Measurements from ENCODE around the gene GSTM3. TPM values are rescaled to one million over a fixed set of nuclear protein-coding genes. Genes with fewer than 3 reads are reported as not detected.

The GSTM3 gene
- total and polyA plus RNA-seq, 9 of the 15 experiments (the other 6 are each of a cell fraction or from before 2014, with no cell fraction given), result 3.9 to 24.5 (median 9.4) TPM

DNA sequence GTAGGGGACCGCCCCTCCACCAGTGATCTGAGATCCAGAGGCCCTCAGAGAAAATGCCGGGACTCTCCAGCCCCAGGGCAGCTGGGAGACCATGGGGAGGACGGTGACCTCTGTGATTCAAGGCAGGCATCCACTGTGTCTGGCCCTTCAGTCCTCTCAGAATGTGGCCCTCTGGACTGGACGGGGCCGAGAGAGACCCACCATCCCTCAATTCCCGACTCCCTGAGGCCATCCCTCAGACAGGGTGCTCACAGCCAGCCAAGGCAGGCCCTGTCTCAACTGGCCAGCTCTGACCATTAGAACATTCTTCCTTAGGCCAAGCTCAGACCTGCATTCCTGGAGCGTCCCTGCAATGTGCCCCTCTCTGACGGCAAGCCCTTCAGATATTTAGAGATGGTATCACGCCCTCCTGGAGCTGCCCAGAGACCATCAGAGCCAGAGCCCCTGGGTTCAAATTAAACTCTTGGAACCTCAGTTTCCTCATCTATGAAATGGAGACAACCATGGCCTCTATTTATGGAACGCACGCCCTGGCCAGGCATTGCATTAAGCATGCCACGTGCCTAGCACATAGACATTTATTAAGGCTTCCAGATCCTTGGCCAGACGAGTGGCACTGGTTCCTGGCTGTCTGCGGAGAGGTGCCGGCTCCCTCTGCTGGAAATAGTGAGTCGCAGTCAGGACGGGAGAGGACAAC is 32.5 kb upstream of the GSTM3 start (continued):
- TF ChIP-seq, protein P1, sequence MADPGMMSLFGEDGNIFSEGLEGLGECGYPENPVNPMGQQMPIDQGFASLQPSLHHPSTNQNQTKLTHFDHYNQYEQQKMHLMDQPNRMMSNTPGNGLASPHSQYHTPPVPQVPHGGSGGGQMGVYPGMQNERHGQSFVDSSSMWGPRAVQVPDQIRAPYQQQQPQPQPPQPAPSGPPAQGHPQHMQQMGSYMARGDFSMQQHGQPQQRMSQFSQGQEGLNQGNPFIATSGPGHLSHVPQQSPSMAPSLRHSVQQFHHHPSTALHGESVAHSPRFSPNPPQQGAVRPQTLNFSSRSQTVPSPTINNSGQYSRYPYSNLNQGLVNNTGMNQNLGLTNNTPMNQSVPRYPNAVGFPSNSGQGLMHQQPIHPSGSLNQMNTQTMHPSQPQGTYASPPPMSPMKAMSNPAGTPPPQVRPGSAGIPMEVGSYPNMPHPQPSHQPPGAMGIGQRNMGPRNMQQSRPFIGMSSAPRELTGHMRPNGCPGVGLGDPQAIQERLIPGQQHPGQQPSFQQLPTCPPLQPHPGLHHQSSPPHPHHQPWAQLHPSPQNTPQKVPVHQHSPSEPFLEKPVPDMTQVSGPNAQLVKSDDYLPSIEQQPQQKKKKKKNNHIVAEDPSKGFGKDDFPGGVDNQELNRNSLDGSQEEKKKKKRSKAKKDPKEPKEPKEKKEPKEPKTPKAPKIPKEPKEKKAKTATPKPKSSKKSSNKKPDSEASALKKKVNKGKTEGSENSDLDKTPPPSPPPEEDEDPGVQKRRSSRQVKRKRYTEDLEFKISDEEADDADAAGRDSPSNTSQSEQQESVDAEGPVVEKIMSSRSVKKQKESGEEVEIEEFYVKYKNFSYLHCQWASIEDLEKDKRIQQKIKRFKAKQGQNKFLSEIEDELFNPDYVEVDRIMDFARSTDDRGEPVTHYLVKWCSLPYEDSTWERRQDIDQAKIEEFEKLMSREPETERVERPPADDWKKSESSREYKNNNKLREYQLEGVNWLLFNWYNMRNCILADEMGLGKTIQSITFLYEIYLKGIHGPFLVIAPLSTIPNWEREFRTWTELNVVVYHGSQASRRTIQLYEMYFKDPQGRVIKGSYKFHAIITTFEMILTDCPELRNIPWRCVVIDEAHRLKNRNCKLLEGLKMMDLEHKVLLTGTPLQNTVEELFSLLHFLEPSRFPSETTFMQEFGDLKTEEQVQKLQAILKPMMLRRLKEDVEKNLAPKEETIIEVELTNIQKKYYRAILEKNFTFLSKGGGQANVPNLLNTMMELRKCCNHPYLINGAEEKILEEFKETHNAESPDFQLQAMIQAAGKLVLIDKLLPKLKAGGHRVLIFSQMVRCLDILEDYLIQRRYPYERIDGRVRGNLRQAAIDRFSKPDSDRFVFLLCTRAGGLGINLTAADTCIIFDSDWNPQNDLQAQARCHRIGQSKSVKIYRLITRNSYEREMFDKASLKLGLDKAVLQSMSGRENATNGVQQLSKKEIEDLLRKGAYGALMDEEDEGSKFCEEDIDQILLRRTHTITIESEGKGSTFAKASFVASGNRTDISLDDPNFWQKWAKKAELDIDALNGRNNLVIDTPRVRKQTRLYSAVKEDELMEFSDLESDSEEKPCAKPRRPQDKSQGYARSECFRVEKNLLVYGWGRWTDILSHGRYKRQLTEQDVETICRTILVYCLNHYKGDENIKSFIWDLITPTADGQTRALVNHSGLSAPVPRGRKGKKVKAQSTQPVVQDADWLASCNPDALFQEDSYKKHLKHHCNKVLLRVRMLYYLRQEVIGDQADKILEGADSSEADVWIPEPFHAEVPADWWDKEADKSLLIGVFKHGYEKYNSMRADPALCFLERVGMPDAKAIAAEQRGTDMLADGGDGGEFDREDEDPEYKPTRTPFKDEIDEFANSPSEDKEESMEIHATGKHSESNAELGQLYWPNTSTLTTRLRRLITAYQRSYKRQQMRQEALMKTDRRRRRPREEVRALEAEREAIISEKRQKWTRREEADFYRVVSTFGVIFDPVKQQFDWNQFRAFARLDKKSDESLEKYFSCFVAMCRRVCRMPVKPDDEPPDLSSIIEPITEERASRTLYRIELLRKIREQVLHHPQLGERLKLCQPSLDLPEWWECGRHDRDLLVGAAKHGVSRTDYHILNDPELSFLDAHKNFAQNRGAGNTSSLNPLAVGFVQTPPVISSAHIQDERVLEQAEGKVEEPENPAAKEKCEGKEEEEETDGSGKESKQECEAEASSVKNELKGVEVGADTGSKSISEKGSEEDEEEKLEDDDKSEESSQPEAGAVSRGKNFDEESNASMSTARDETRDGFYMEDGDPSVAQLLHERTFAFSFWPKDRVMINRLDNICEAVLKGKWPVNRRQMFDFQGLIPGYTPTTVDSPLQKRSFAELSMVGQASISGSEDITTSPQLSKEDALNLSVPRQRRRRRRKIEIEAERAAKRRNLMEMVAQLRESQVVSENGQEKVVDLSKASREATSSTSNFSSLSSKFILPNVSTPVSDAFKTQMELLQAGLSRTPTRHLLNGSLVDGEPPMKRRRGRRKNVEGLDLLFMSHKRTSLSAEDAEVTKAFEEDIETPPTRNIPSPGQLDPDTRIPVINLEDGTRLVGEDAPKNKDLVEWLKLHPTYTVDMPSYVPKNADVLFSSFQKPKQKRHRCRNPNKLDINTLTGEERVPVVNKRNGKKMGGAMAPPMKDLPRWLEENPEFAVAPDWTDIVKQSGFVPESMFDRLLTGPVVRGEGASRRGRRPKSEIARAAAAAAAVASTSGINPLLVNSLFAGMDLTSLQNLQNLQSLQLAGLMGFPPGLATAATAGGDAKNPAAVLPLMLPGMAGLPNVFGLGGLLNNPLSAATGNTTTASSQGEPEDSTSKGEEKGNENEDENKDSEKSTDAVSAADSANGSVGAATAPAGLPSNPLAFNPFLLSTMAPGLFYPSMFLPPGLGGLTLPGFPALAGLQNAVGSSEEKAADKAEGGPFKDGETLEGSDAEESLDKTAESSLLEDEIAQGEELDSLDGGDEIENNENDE (IDR thresholded peaks at IDR 0.05; ENCODE audit: low read depth, low read length), result no peak
- no peak for TF ChIP-seq ZKSCAN3 (CRISPR knock-in tag; IDR thresholded peaks at IDR 0.05)
- no peak for TF ChIP-seq MYNN (IDR thresholded peaks at IDR 0.05)
- no peak for TF ChIP-seq MYNN (CRISPR knock-in tag; IDR thresholded peaks at IDR 0.05)
- no peak for TF ChIP-seq KDM2B (CRISPR knock-in tag; IDR thresholded peaks at IDR 0.05)
- TF ChIP-seq, protein P2, sequence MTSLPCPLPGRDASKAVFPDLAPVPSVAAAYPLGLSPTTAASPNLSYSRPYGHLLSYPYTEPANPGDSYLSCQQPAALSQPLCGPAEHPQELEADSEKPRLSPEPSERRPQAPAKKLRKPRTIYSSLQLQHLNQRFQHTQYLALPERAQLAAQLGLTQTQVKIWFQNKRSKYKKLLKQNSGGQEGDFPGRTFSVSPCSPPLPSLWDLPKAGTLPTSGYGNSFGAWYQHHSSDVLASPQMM (CRISPR knock-in tag; IDR thresholded peaks at IDR 0.05), result no peak
- TF ChIP-seq, protein P3, sequence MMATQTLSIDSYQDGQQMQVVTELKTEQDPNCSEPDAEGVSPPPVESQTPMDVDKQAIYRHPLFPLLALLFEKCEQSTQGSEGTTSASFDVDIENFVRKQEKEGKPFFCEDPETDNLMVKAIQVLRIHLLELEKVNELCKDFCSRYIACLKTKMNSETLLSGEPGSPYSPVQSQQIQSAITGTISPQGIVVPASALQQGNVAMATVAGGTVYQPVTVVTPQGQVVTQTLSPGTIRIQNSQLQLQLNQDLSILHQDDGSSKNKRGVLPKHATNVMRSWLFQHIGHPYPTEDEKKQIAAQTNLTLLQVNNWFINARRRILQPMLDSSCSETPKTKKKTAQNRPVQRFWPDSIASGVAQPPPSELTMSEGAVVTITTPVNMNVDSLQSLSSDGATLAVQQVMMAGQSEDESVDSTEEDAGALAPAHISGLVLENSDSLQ (IDR thresholded peaks at IDR 0.05), result no peak
- peak; percentile 26; the same call in 1 of the 2 replicates for TF ChIP-seq ZNF41 (CRISPR knock-in tag; conservative IDR thresholded peaks at IDR 0.05)
- no peak for TF ChIP-seq NR2C1 (IDR thresholded peaks at IDR 0.05)
- no peak for TF ChIP-seq NR2C1 (tag; IDR thresholded peaks at IDR 0.05)
- TF ChIP-seq ZNF133 (CRISPR knock-in tag; IDR thresholded peaks at IDR 0.05), result 0 out of 2 replicates have a peak, but pooled peaks have one; percentile 19
- TF ChIP-seq MTF1 (CRISPR knock-in tag; IDR thresholded peaks at IDR 0.05; ENCODE audit: borderline replicate concordance), result no peak
- TF ChIP-seq, protein P4, sequence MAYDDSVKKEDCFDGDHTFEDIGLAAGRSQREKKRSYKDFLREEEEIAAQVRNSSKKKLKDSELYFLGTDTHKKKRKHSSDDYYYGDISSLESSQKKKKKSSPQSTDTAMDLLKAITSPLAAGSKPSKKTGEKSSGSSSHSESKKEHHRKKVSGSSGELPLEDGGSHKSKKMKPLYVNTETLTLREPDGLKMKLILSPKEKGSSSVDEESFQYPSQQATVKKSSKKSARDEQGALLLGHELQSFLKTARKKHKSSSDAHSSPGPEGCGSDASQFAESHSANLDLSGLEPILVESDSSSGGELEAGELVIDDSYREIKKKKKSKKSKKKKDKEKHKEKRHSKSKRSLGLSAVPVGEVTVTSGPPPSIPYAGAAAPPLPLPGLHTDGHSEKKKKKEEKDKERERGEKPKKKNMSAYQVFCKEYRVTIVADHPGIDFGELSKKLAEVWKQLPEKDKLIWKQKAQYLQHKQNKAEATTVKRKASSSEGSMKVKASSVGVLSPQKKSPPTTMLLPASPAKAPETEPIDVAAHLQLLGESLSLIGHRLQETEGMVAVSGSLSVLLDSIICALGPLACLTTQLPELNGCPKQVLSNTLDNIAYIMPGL (CRISPR knock-in tag; IDR thresholded peaks at IDR 0.05), result 0 out of 2 replicates have a peak, but pooled peaks have one; percentile 24
- TF ChIP-seq ZNF408 (CRISPR knock-in tag; IDR thresholded peaks at IDR 0.05; ENCODE audit: low read depth), result no peak
